ENCODE measurements around the gene FLT3LG. TPM values are rescaled to one million over a fixed set of nuclear protein-coding genes. Genes with fewer than 3 reads are reported as not detected.
"Not testable (repeated sequence)": the region's sequence is repeated elsewhere in the genome, so short reads cannot be mapped to it uniquely, and the experiment has no call there.

The FLT3LG gene
- total and polyA plus RNA-seq, 7 donors = 2.1 to 18.6 (median 6.1) TPM

- H3K4me3 ChIP-seq = peak overlapping the region in 3 of 4 donors; percentile 47 to 69 (median 63)
- 3 to 11% methylated on average over 11 of the region's 11 CpGs for WGBS, 2 donors
- H3K4me1 ChIP-seq = peaks cover 0 to 24% (median 17%) of the 10 kb centered on the region in 4 donors
- H3K27ac ChIP-seq = peak overlapping the region; percentile 69 to 91 (median 74)
- TF ChIP-seq POLR2AphosphoS5 (IDR thresholded peaks at IDR 0.05) (no peak), EP300 (IDR thresholded peaks at IDR 0.05) (no peak), POLR2A (IDR thresholded peaks at IDR 0.05) (no peak), CTCF (IDR thresholded peaks at IDR 0.05) (no peak)
- intact Hi-C loops (cut with DNase I) = loop anchor here (5.0 kb wide), 1 partner anchor 175 kb away; no protein-coding TSS in a partner anchor
- peaks cover 17 to 59% (median 53%) of the 10 kb centered on the region in 3 donors for H3K27me3 ChIP-seq
- H3K9me3 ChIP-seq = no peaks in the 10 kb centered on the region
- peaks cover 0 to 11% (median 0%) of the 10 kb centered on the region in 4 donors for H3K36me3 ChIP-seq
- DNase-seq = peak; percentile 86
Measured at GRCh38 chr19:49442354-49442753, 31.7 kb upstream of the FLT3LG start.

- H3K4me1 ChIP-seq = peaks cover 0 to 30% (median 19%) of the 10 kb centered on the region in 4 donors
- H3K27ac ChIP-seq = peak overlapping the region; percentile 69 to 91 (median 74)
- no peak for TF ChIP-seq EP300 (IDR thresholded peaks at IDR 0.05)
- no peak for TF ChIP-seq CTCF (IDR thresholded peaks at IDR 0.05)
- no peak for TF ChIP-seq POLR2A (IDR thresholded peaks at IDR 0.05)
- no peak for TF ChIP-seq POLR2AphosphoS5 (IDR thresholded peaks at IDR 0.05)
- H3K36me3 ChIP-seq = peaks cover 0 to 11% (median 0%) of the 10 kb centered on the region in 4 donors
- 1 to 2% methylated on average over 43 of the region's 43 CpGs for WGBS, 2 donors
- peaks cover 17 to 54% (median 51%) of the 10 kb centered on the region in 3 donors for H3K27me3 ChIP-seq
- intact Hi-C loops (cut with DNase I) = loop anchor here (1.0 to 5.0 kb wide), 4 partner anchors 51 to 217 kb away; partner anchors contain the start of gene DKKL1
- peak; percentile 97 for DNase-seq
- H3K4me3 ChIP-seq = peak overlapping the region; percentile 40 to 69 (median 55)
- H3K9me3 ChIP-seq = no peaks in the 10 kb centered on the region
Measured at GRCh38 chr19:49442771-49443365, 31.1 kb upstream of the FLT3LG start.

GRCh38 chr19:49443366-49444099, 30.5 kb upstream of the FLT3LG start:
- H3K9me3 ChIP-seq = no peaks in the 10 kb centered on the region
- H3K4me3 ChIP-seq = peak overlapping the region; percentile 40 to 69 (median 55)
- peak overlapping the region; percentile 69 to 91 (median 74) for H3K27ac ChIP-seq
- no peak for TF ChIP-seq POLR2A (IDR thresholded peaks at IDR 0.05)
- TF ChIP-seq CTCF (IDR thresholded peaks at IDR 0.05) = peak; percentile 79 to 89 (median 82)
- peak in 2 of 4 donors; percentile 37 to 38 for TF ChIP-seq POLR2AphosphoS5 (IDR thresholded peaks at IDR 0.05)
- no peak for TF ChIP-seq EP300 (IDR thresholded peaks at IDR 0.05)
- H3K27me3 ChIP-seq = peaks cover 17 to 47% (median 45%) of the 10 kb centered on the region in 3 donors
- peak; percentile 98 for DNase-seq
- H3K36me3 ChIP-seq = peaks cover 0 to 11% (median 1%) of the 10 kb centered on the region in 4 donors
- intact Hi-C loops (cut with DNase I) = loop anchor here (1.0 to 5.0 kb wide), 4 partner anchors 51 to 217 kb away; partner anchors contain the start of gene DKKL1
- WGBS, 2 donors = 0 to 1% methylated on average over 47 of the region's 47 CpGs
- H3K4me1 ChIP-seq = peaks cover 0 to 33% (median 21%) of the 10 kb centered on the region in 4 donors

GRCh38 chr19:49444100-49444700, 29.8 kb upstream of the FLT3LG start:
- Histone ChIP-seq H3K36me3 (peaks cover 0 to 15% (median 5%) of the 10 kb centered on the region in 4 donors), H3K27ac (peak overlapping the region in 1 of 4 donors; percentile 91), H3K4me1 (peaks cover 0 to 33% (median 21%) of the 10 kb centered on the region in 4 donors), H3K27me3 (peaks cover 17 to 40% (median 38%) of the 10 kb centered on the region in 3 donors)
- not testable (repeated sequence) for H3K9me3 ChIP-seq, DNase-seq, H3K4me3 ChIP-seq
- intact Hi-C loops (cut with DNase I) = loop anchor here (5.0 kb wide), 1 partner anchor 177 kb away; no protein-coding TSS in a partner anchor
- 44 to 69% methylated on average over 5 of the region's 5 CpGs for WGBS, 2 donors

Data from sigmoid colon (tissue), 7 donors.